Spleen (tissue), 11 donors: ENCODE results near the gene OLFM4. TPM values are rescaled to one million over a fixed set of nuclear protein-coding genes. Genes with fewer than 3 reads are reported as not detected.

ENCODE experiments used
- DNase-seq: peaks from one replicate; pipeline ENCODE4 v3.0.0-alpha.2; 2020
- H3K27ac ChIP-seq, 8 donors: fragments of 200-600 bp; sonication (generic) in 7 of 8; 1 replicate in 4 of 8; 2 replicates in 4 of 8; pipeline versions ENCODE4 v1.5.0 to v1.8.0; 2016 to 2021; ENCODE audit warnings: inconsistent platforms in 4 of 8, mild to moderate bottlenecking in 4 of 8, moderate library complexity in 1 of 8
- H3K27me3 ChIP-seq, 7 donors: fragments of 200-600 bp; sonication (generic) in 6 of 7; replicated peaks in 1 of 7; 1 replicate in 4 of 7; 2 replicates in 3 of 7; pipeline versions ENCODE4 v1.5.0 to v1.8.0; 2016 to 2021; ENCODE audit warnings: inconsistent platforms in 3 of 7, mild to moderate bottlenecking in 1 of 7
- H3K36me3 ChIP-seq, 6 donors: fragments of 200-600 bp; sonication (generic) in 5 of 6; 1 replicate in 4 of 6; 2 replicates in 2 of 6; pipeline versions ENCODE4 v1.5.0 to v1.8.0; 2016 to 2021; ENCODE audit warnings: inconsistent platforms in 2 of 6
- H3K4me1 ChIP-seq, 6 donors: fragments of 200-600 bp; sonication (generic) in 5 of 6; 1 replicate in 3 of 6; 2 replicates in 3 of 6; pipeline versions ENCODE4 v1.5.0 to v1.8.0; 2016 to 2021; ENCODE audit warnings: inconsistent platforms in 3 of 6
- H3K4me3 ChIP-seq, 8 donors: fragments of 200-600 bp; sonication (generic) in 7 of 8; 1 replicate in 4 of 8; 2 replicates in 4 of 8; pipeline versions ENCODE4 v1.5.0 to v1.8.0; 2016 to 2021; ENCODE audit warnings: inconsistent platforms in 4 of 8, mild to moderate bottlenecking in 4 of 8, moderate library complexity in 2 of 8
- H3K9me3 ChIP-seq, 8 donors: fragments of 200-600 bp; sonication (generic) in 7 of 8; 1 replicate in 4 of 8; 2 replicates in 4 of 8; pipeline versions ENCODE4 v1.5.0 to v1.8.0; 2016 to 2021; ENCODE audit warnings: inconsistent platforms in 4 of 8
- CTCF ChIP-seq, 11 experiments: fragments of 200-600 bp in 7 of 11; fragments of 450-650 bp in 4 of 11; sonication (generic) in 4 of 11; IDR thresholded peaks in 8 of 11; conservative IDR thresholded peaks in 3 of 11; 1 replicate in 7 of 11; 2 replicates in 4 of 11; pipeline versions ENCODE4 v1.4.0 to v1.8.0; 2016 to 2021; ENCODE audit warnings: antibody characterized with exemption in 11 of 11, inconsistent platforms in 4 of 11, mild to moderate bottlenecking in 1 of 11
- POLR2A ChIP-seq, 3 donors: fragments of 450-650 bp; IDR thresholded peaks; one replicate each; pipeline ENCODE4 v1.5.1; 2017; ENCODE audit warnings: antibody characterized with exemption in 3 of 3, mild to moderate bottlenecking in 1 of 3
- POLR2AphosphoS5 ChIP-seq, 3 donors: sonication (generic); formaldehyde crosslinking; IDR thresholded peaks; one replicate each; pipeline ENCODE4 v1.5.1; 2017; ENCODE audit warnings: antibody characterized with exemption in 3 of 3
- WGBS, 5 donors: extraction: QIAGEN DNeasy Blood & Tissue Kit in 3 of 5; methylation state at CpG; one replicate each; pipeline versions ENCODE4 v1.1.5 to v1.1.7; 2013 to 2018; 5-methylcytosine and 5-hydroxymethylcytosine counted together
- intact Hi-C: fragments of 100-400 bp; cut with DNase I; formaldehyde crosslinking; loops from one replicate; pipeline ENCODE4 v1.15.0; 2023; ENCODE audit warnings: low total_unique reads
- polyA plus RNA-seq, 3 donors: library from polyadenylated mRNA; stranded (reverse); fragments of 200-250 nt; gene quantifications; one replicate each; pipeline ENCODE4 v1.2.1, GENCODE V29; 2013
- total RNA-seq, 7 donors: library from RNA; depleted of rRNA in 3 of 7; stranded (reverse); fragments of >200 nt in 3 of 7; fragmentation: NEBNext Ultra II Directional in 4 of 7; extraction: Animal tissue kit (Norgen Biotek cat#: 25700) in 4 of 7; gene quantifications; one replicate each; pipeline versions ENCODE4 v1.1.0 to v1.2.1, GENCODE V29; 2016 to 2021
- donor health status: healthy with polysubstance abuse.
- donor health status: DM: no; HTN: no; CAD: no; lungs with moderate emphysema.
- donor health status: DM: no; HTN: no; CAD: no.
- donor health status: Bipolar disorder and iron deficiency.
- donor health status: healthy.
- donor health status: DM: no; HTN: no; CAD: no.
- donor health status: DM: yes; HTN: yes; CAD: no.

The OLFM4 gene
- total and polyA plus RNA-seq, 10 donors, result 0.78 to 82.5 (median 3.9) TPM

- intact Hi-C loops, result no loop called here
- H3K4me1 ChIP-seq, result peaks cover 0 to 7% (median 0%) of the 10 kb centered on the region in 6 donors
- no peak for DNase-seq
- WGBS, 5 donors, result 64 to 85% (median 76%) methylated on average over 4 of the region's 4 CpGs
- no peaks in the 10 kb centered on the region for H3K36me3 ChIP-seq
- no peak overlapping the region for H3K4me3 ChIP-seq
- H3K9me3 ChIP-seq, result peaks cover 0 to 3% (median 0%) of the 10 kb centered on the region in 8 donors
- TF ChIP-seq POLR2AphosphoS5 (IDR thresholded peaks at IDR 0.05) (no peak), POLR2A (IDR thresholded peaks at IDR 0.05) (no peak)
- no peaks in the 10 kb centered on the region for H3K27me3 ChIP-seq
- peak overlapping the region in 1 of 8 donors; percentile 1 for H3K27ac ChIP-seq
Measured at GRCh38 chr13:53001444-53002225, 27.0 kb upstream of the OLFM4 start.

- 83 to 88% (median 85%) methylated on average over 2 of the region's 2 CpGs for WGBS, 5 donors
- no peak overlapping the region for H3K4me3 ChIP-seq
- peaks cover 0 to under 1% (median 0%) of the 10 kb centered on the region in 6 donors for H3K4me1 ChIP-seq
- intact Hi-C loops, result no loop called here
- H3K27me3 ChIP-seq, result no peaks in the 10 kb centered on the region
- no peak for DNase-seq
- no peak overlapping the region for H3K27ac ChIP-seq
- TF ChIP-seq CTCF (IDR thresholded peaks at IDR 0.05 in 8 of 11, conservative IDR thresholded peaks at IDR 0.05 in 3 of 11), result no peak
- TF ChIP-seq POLR2A (IDR thresholded peaks at IDR 0.05), result no peak
- TF ChIP-seq POLR2AphosphoS5 (IDR thresholded peaks at IDR 0.05), result no peak
- H3K36me3 ChIP-seq, result no peaks in the 10 kb centered on the region
- peaks cover 0 to 3% (median 0%) of the 10 kb centered on the region in 8 donors for H3K9me3 ChIP-seq
Measured at GRCh38 chr13:53004573-53004972, 24.0 kb upstream of the OLFM4 start.

- TF ChIP-seq CTCF (IDR thresholded peaks at IDR 0.05 in 8 of 11, conservative IDR thresholded peaks at IDR 0.05 in 3 of 11) (no peak), POLR2AphosphoS5 (IDR thresholded peaks at IDR 0.05) (no peak), POLR2A (IDR thresholded peaks at IDR 0.05) (no peak)
- Histone ChIP-seq H3K9me3 (peaks cover 0 to under 1% (median 0%) of the 10 kb centered on the region in 8 donors), H3K27me3 (no peaks in the 10 kb centered on the region), H3K4me3 (no peak overlapping the region), H3K27ac (no peak overlapping the region), H3K36me3 (no peaks in the 10 kb centered on the region), H3K4me1 (peaks cover 0 to 4% (median 0%) of the 10 kb centered on the region in 6 donors)
- 89 to 94% (median 92%) methylated on average over 12 of the region's 12 CpGs for WGBS, 5 donors
- DNase-seq, result no peak
- intact Hi-C loops, result no loop called here
Measured at GRCh38 chr13:53005626-53006025, 23.0 kb upstream of the OLFM4 start.

GRCh38 chr13:53007872-53008271, 20.7 kb upstream of the OLFM4 start:
- Histone ChIP-seq H3K9me3 (no peaks in the 10 kb centered on the region), H3K4me3 (no peak overlapping the region), H3K27me3 (no peaks in the 10 kb centered on the region), H3K4me1 (peaks cover 0 to 21% (median 2%) of the 10 kb centered on the region in 6 donors), H3K36me3 (no peaks in the 10 kb centered on the region), H3K27ac (peak overlapping the region in 1 of 8 donors; percentile 43)
- no peak for TF ChIP-seq POLR2A (IDR thresholded peaks at IDR 0.05)
- TF ChIP-seq CTCF (IDR thresholded peaks at IDR 0.05 in 8 of 11, conservative IDR thresholded peaks at IDR 0.05 in 3 of 11), result no peak
- no peak for TF ChIP-seq POLR2AphosphoS5 (IDR thresholded peaks at IDR 0.05)
- no peak for DNase-seq
- 4 to 10% (median 8%) methylated on average over 3 of the region's 3 CpGs for WGBS, 5 donors
- intact Hi-C loops, result no loop called here
